ENCODE data around the gene NCOA7.

The NCOA7 gene

GRCh38 chr6:125913864-125914351 is 123.1 kb downstream of the NCOA7 start:
- Histone ChIP-seq H3K9me3 (ENCODE audit: insufficient read depth, low read length) (no peaks in the 10 kb centered on the region), H3K4me1 (ENCODE audit: low read length) (peaks cover 7% of the 10 kb centered on the region), H3K27ac (ENCODE audit: low read length) (no peak overlapping the region), H2AFZ (ENCODE audit: low read depth, low read length) (no peak overlapping the region), H3K36me3 (replicated peaks; ENCODE audit: low read depth, low read length) (no peaks in the 10 kb centered on the region), H3K4me2 (ENCODE audit: low read length) (no peak overlapping the region), H4K20me1 (ENCODE audit: insufficient read depth, low read length) (no peaks in the 10 kb centered on the region), H3K79me2 (ENCODE audit: low read length) (no peaks in the 10 kb centered on the region), H3K27me3 (ENCODE audit: low read depth, low read length) (no peaks in the 10 kb centered on the region), H3K9ac (ENCODE audit: low read length) (no peak overlapping the region), H3K4me3 (ENCODE audit: low read length) (no peak overlapping the region)
- TF ChIP-seq EZH2phosphoT487 (IDR thresholded peaks at IDR 0.05; ENCODE audit: low read depth) (no peak), CTCF (IDR thresholded peaks at IDR 0.05; ENCODE audit: low read depth, low read length) (no peak)

- H3K36me3 ChIP-seq (replicated peaks; ENCODE audit: low read depth, low read length): peaks cover 9% of the 10 kb centered on the region
- peak overlapping the region; percentile 76; the same call in 1 of the 2 replicates for H3K27ac ChIP-seq (ENCODE audit: low read length)
- no peaks in the 10 kb centered on the region for H3K27me3 ChIP-seq (ENCODE audit: low read depth, low read length)
- no peaks in the 10 kb centered on the region for H3K9me3 ChIP-seq (ENCODE audit: insufficient read depth, low read length)
- TF ChIP-seq CTCF (IDR thresholded peaks at IDR 0.05; ENCODE audit: low read depth, low read length) (no peak), EZH2phosphoT487 (IDR thresholded peaks at IDR 0.05; ENCODE audit: low read depth) (no peak)
- no peak overlapping the region for H3K4me2 ChIP-seq (ENCODE audit: low read length)
- H4K20me1 ChIP-seq (ENCODE audit: insufficient read depth, low read length): no peaks in the 10 kb centered on the region
- H2AFZ ChIP-seq (ENCODE audit: low read depth, low read length): no peak overlapping the region
- H3K4me3 ChIP-seq (ENCODE audit: low read length): no peak overlapping the region
- peaks cover 24% of the 10 kb centered on the region for H3K4me1 ChIP-seq (ENCODE audit: low read length)
- H3K9ac ChIP-seq (ENCODE audit: low read length): no peak overlapping the region; the same call in 1 of the 2 replicates
- H3K79me2 ChIP-seq (ENCODE audit: low read length): peaks cover 7% of the 10 kb centered on the region; the same call in 1 of the 2 replicates
Measured at GRCh38 chr6:125918230-125918629, 127.5 kb downstream of the NCOA7 start.

GRCh38 chr6:125918681-125919566 is 128.2 kb downstream of the NCOA7 start:
- peak overlapping the region; percentile 90 for H3K4me2 ChIP-seq (ENCODE audit: low read length)
- no peak overlapping the region for H2AFZ ChIP-seq (ENCODE audit: low read depth, low read length)
- H3K4me3 ChIP-seq (ENCODE audit: low read length): peak overlapping the region; percentile 77
- H4K20me1 ChIP-seq (ENCODE audit: insufficient read depth, low read length): no peaks in the 10 kb centered on the region
- H3K9ac ChIP-seq (ENCODE audit: low read length): peak overlapping the region; percentile 72
- no peaks in the 10 kb centered on the region for H3K9me3 ChIP-seq (ENCODE audit: insufficient read depth, low read length)
- no peaks in the 10 kb centered on the region for H3K27me3 ChIP-seq (ENCODE audit: low read depth, low read length)
- H3K79me2 ChIP-seq (ENCODE audit: low read length): peaks cover 7% of the 10 kb centered on the region; the same call in 1 of the 2 replicates
- peaks cover 15% of the 10 kb centered on the region for H3K36me3 ChIP-seq (replicated peaks; ENCODE audit: low read depth, low read length)
- peaks cover 24% of the 10 kb centered on the region for H3K4me1 ChIP-seq (ENCODE audit: low read length)
- no peak for TF ChIP-seq CTCF (IDR thresholded peaks at IDR 0.05; ENCODE audit: low read depth, low read length)
- no peak for TF ChIP-seq EZH2phosphoT487 (IDR thresholded peaks at IDR 0.05; ENCODE audit: low read depth)
- H3K27ac ChIP-seq (ENCODE audit: low read length): peak overlapping the region; percentile 76

- peak overlapping the region; percentile 76 for H3K27ac ChIP-seq (ENCODE audit: low read length)
- TF ChIP-seq CTCF (IDR thresholded peaks at IDR 0.05; ENCODE audit: low read depth, low read length) (no peak), EZH2phosphoT487 (IDR thresholded peaks at IDR 0.05; ENCODE audit: low read depth) (no peak)
- H3K79me2 ChIP-seq (ENCODE audit: low read length): peaks cover 7% of the 10 kb centered on the region; the same call in 1 of the 2 replicates
- peaks cover 15% of the 10 kb centered on the region for H3K36me3 ChIP-seq (replicated peaks; ENCODE audit: low read depth, low read length)
- peak overlapping the region; percentile 77 for H3K4me3 ChIP-seq (ENCODE audit: low read length)
- H3K4me2 ChIP-seq (ENCODE audit: low read length): peak overlapping the region; percentile 90
- no peaks in the 10 kb centered on the region for H3K27me3 ChIP-seq (ENCODE audit: low read depth, low read length)
- H3K9me3 ChIP-seq (ENCODE audit: insufficient read depth, low read length): no peaks in the 10 kb centered on the region
- no peak overlapping the region for H2AFZ ChIP-seq (ENCODE audit: low read depth, low read length)
- H3K4me1 ChIP-seq (ENCODE audit: low read length): peaks cover 24% of the 10 kb centered on the region
- peak overlapping the region; percentile 72 for H3K9ac ChIP-seq (ENCODE audit: low read length)
- no peaks in the 10 kb centered on the region for H4K20me1 ChIP-seq (ENCODE audit: insufficient read depth, low read length)
Measured at GRCh38 chr6:125919618-125920017, 128.9 kb downstream of the NCOA7 start.

Data from OCI-LY3 (cell line).